Activated naive CD8-positive, alpha-beta T cell treated with anti-CD3 and anti-CD28 coated beads, Interleukin-2, amount 50 U/mL, for 16 hours (primary cell): ENCODE data around the gene FAM20A.
"Not testable (repeated sequence)": the region's sequence is repeated elsewhere in the genome, so short reads cannot be mapped to it uniquely, and the experiment has no call there.

ENCODE experiments used
- DNase-seq: peaks from one replicate; pipeline ENCODE4 v3.0.0-alpha.2; 2020; ENCODE audit warnings: low read depth, low spot score

The FAM20A gene

DNA sequence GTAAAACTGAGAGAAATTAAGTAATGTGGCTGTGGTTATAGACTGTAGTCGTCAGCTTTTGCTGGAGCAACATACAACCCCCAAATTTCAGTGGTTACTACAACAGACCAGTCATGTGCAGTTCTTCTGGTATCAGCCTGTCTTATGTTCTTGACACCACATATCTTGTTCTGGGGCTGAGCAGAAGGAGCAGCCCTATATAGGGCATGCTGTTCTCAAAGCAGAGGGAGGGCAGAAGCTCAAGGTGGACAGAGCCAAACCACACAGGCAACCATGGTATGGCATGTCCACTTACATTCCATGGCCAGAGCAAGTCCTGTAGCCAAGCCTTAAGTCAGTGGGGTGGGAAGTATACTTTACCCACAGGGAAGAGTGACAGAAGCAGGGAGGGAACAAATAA, 81.3 kb downstream of the FAM20A start:
- no peak for DNase-seq

DNA sequence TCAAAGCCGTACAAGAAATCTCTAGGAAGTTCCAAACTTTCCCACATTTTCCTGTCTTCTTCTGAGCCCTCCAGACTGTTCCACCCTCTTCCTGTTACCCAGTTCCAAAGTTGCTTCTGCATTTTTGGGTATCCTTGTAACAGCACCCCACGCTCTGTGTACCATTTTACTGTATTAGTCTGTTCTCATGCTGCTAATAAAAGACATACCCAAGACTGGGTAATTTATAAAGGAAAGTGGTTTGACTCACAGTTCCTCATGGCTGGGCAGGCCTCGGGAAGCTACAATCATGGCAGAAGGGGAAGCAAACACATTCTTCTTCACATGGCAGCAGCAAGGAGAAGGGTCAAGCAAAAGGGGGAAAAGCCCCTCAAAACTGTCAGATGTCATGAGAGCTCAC, 82.1 kb downstream of the FAM20A start:
- not testable (repeated sequence) for DNase-seq

DNA sequence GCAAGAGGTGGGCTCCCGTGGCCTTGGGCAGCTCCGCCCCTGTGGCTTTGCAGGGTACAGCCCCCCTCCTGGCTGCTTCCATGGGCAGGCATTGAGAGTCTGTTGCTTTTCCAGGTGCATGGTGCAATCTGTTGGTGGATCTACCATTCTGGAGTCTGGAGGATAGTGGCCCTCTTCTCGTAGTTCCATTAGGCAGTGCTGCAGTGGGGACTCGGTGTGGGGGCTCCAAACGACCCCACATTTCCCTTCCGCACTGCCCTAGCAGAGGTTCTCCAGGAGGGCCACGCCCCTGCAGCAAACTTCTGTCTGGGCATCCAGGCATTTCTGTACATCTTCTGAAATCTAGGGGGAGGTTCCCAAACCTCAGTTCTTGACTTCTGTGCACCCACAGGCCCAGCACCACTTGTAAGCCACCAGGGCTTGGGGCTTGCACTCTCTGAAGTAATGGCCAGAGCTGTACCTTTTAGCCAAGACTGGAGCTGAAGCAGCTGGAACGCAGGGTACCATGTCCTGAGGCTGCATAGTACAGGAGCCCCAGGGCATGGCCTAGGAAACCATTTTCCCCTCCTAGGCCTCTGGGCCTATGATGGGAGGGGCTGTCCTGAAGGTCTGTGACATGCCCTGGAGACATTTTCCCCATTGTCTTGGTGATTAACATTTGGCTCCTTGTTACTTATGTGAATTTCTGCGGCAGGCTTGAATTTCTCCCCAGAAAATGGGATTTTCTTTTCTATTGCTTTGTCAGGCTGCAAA, 82.9 kb downstream of the FAM20A start:
- DNase-seq, result no peak

DNA sequence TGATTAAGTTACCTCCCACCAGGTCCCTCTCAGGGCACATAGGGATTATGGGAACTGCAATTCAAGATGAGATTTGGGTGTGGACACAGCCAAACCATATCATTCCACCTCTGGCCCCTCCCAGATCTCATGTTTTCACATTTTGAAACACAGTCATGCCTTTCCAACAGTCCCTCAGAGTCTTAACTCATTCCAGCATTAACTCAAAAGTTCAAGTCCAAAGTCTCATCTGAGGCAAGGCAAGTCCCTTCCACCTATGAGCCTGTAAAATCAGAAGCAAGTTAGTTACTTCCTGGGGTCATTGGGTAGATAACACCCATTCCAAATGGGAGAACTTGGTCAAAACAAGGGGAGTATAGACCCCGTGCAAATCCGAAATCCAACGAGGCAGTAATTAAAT, 83.6 kb downstream of the FAM20A start:
- not testable (repeated sequence) for DNase-seq

DNA sequence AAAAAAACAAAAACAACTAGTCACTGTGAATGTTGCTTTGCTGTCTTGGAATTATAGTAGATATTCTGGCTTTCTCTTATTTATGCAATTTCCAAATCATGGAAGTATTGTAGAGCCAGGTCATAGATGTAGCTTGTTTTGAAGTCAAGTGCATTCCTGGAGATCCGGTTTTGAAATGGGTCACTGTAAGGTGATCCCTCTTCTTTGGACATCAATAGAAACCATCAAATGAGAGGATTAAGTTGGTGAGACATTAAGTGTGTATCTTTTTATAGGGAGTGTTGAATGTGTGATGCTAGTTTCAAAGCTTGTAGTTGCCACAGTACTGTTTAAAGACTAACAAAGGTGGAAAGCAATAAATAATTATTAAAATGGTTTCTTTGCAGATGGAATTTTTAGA, 84.4 kb downstream of the FAM20A start:
- DNase-seq, result no peak

DNA sequence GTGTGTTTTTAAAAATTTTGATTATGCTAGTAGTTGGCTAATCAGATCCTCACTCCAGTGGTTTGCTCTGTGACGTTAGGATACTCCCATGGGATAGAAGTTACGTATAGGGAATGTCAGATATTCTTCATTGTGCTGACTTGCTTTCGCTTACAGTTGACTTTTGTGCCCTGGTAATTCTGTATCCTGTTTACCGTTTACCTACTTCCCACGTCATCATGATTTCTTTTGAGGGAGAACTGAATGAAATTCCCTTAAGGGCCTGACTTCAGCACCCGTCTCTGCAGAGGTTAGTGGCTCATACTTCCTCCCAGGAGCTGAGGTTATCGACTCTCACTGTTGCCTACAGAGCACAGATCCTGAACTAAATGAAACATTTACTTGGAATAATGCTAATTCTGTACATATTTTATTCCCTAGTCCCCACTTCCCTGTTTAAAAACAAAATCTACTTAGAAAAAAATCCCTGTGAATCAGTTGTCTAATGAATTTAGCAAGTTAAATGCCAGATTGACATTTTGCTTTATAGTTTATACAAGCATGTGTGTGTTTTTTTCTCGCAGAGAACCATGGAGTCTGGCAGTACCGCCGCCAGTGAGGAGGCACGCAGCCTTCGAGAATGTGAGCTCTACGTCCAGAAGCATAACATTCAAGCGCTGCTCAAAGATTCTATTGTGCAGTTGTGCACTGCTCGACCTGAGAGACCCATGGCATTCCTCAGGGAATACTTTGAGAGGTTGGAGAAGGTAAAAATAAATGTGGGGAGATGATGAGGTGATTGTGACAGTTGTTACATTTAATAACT, 86.1 kb downstream of the FAM20A start:
- DNase-seq, result no peak

DNA sequence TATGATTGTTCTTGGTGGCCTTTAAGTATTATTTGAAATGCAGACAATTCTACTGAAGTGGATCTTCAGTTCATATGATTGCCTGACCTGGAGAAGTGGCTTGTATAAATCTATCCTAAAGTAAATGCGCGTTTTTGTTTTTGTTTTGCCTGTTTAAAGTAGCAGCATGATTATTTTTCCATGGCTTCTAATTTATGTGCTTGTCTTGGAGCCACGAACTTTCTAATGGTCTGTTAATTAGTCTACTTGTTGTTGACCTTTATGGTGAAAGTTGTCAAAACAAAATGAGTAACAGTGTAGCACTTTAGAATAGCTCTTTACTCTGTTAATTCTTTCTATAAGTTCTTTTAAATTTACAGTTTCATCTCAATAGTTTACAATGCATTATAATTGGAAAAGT, 87.2 kb downstream of the FAM20A start:
- DNase-seq, result no peak

DNA sequence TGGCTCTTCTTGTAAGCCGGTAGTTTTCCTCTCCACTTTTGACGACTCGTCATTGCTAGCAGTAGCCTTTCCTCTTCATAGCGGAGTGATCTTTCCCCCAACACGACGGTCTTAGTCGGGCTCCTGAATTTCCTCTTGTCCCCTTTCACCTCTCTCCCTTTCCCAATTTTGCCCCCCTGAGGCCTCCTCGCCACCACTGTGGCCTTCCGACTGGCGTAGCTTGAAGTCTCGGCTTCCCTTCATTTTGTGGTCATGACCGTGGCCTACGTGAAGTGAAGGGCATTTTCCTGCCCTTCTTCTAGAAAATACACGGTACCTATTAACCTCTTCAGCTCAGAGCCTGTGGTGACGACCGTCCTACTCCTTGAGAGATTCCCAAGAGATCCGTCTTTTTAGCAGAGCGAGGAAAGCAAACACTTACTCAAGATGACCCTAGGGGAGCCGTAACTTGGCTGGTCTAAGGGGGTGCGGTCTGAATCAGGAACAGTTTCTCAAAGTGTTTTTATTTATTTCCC, 88.2 kb downstream of the FAM20A start:
- no peak for DNase-seq

DNA sequence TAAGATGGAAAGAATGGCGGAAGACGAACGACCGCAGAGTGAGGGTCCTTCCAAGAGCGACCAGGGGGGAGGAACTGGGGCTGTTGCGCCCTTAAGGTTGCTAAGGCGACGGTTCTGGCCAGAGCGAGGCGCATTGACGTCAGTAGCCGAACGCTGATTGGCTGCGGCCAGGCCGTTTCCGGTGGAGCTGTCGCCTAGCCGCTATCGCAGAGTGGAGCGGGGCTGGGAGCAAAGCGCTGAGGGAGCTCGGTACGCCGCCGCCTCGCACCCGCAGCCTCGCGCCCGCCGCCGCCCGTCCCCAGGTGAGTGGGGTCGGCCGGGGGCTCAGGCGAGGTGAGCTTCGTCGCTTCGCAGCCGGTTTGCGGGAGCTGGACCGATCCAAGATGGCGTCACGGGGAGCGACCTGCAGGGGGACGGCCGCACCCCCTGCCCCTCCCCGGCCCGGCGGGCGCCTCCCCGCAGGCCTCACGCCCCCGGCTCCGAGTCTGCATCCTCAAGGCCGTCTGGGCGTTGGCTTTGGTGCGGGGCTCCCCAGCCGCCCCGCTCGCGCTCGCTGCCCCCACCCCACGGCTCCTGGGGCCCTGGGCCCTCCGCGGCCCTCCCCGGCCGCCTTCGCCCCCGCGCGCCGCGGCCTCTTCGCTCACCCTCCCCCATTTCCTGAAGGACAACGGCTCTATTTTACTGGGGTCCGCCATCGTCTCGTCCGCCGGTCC, 88.8 kb downstream of the FAM20A start, which contains the start of gene PRKAR1A:
Gene PRKAR1A (plus strand): TSS at position 184 of the 713 bp plus-strand sequence. CDS start 2,970 bp downstream, outside the sequence.
- DNase-seq, result peak; percentile 76

DNA sequence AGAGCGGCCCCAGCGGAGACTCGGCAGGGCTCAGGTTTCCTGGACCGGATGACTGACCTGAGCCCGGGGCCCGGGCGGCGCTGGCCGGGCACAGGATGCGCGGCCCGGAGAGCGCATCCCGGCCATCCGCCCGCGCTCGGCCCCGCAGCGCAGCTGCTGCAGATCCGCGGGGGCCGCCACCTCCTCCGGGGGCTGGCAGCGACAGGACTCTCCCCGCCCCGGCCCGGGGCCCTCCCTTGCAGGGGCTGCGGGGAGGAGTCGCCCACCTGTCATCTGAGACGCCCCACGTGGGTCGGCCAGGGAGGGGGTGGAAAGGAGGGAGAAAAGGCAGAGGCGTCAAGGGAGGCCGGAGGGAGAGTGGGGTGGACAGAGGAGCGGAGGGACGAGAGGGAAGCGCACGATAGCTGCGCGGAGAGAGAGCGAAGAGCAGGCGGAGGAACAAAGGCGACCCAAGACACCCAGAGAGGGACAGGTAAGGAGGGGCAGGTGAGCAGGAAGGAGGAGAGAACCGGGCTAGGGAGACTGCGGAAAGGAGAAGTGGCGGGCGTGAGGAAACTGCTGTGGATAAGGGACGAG, 89.4 kb downstream of the FAM20A start:
- DNase-seq, result peak; percentile 48

DNA sequence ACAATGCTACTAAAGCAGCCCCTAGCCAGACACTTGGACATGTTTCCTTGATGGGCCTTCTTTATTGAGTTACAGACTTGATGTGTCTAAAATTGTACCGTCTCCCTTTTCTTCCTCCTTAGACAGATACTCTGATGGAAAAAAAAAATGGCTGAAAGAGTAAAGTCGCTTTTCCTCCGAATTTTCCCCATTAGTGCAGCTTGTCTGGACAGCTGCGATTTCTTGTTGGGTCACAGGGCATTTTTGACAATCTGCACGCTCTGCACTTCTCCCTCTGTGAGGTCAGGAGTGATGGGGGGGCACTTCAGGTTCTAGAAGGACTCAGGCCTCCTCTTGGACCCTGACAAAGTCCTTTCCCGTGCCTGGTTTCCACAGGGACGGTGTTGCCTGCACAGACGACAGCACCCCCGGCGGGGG, 89.9 kb downstream of the FAM20A start:
- no peak for DNase-seq

DNA sequence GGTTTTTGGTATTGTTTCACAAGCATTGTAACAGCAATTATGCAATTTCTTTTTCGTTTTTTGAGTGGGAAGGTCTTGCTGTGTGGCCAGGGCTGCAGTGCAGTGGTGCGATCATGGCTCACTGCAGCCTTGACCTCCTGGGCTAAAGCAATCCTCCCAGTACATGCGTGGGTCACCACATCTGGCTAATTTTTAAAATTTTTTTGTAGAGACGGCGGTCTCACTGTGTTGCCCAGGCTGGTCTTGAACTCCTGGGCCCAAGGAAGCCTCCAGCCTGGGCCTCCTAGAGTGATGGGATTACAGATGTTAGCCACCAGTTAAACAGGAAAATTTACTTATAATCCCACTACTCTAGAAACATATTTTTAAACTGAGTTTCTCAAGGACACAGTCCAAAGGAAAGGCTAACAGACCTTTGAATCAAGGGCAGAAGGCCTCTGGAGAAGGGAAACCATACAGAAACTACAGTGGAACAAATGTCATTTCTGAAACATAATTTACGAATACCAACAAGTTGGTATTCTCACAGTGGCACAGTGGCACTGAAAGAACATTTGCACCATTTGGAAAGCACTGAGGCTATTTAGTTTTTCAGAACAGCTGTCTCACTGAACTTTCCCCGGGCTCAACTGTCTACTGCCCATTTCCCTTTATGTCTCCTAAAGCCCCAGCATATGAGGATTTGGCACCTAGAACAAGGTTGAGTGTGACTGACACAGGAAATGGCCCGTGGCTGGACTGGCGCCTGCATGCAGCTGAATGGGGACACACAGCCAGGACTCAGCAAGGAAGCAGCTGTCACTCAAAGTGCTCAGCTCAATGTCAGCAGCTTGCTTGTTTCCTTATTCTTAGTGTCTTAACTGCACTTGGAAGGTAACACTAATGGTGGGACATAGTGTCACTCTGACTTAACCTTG, 91.8 kb downstream of the FAM20A start:
- no peak for DNase-seq

DNA sequence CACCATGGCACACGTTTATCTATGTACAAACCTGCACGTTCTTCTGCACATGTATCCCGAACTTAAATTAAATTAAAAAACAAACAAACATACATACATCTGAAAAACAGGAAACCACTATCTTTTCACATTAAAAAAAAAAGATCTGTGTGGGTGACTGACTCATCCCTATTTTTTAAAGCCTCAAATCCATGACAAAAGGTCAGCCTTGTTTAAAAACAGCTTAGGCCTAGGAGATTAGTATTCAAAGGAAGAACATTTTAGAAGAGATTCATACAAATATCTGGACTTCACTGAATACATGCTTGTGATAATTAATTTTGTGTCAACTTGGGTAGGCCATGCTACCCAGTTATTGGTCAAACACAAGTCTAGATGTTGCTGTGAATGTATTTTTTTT, 93.6 kb downstream of the FAM20A start:
- no peak for DNase-seq

DNA sequence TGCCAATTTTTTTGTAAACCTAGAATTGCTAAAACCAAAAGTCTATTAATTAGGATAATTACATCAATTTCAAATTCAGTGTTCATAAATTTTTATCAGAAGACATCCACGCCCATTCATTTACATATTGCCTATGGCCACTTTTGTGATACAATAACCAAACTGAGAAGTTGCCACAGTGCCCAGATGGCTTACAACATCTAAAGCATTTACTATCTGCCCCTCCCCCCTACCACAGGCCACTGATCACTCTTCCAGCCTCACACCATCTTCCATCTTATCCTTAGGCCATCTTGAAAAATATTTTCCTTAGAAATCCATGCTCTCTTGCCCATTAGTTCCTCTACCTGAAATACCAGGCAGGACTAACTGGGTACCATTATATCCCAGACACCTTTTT, 95.2 kb downstream of the FAM20A start:
- DNase-seq, result no peak

DNA sequence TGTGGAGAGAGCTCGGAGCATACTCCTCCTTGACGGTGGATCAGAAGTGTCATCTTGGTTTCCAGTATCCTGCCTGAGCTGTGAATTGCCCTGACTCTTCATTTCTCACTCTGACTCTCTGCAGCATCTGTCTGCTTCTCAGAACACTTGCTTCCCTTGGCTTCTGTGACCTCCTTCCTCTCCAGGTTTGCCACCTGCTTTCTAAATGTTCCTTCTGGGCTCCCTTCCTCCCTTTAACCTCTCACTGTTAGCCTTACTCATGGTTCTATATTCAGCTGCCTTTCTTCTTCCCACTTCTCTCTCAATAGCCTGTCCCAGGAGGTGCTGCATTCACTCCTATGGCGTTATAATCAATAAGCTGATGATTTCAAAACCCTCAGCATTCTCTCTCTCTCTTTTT, 100.1 kb downstream of the FAM20A start:
- DNase-seq, result no peak

DNA sequence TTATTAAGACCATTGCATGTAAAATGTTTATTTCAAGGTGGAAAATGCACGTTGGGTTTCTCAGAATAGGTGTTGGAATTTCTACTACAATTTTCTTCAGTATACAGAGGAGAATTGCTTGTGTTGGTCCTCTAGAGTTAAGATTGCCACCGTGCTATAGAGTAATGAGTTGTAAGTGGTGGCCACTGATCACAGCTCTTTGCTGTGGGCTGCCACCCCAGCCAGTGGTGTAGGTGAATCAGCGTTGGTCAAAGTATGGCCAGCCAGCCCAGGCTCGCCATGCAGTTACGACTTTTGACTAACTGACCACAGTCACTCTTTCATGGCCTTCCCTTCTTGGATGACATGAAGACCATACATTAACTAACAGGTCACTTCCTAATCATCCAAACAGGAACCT, 101.6 kb downstream of the FAM20A start:
- DNase-seq, result no peak

DNA sequence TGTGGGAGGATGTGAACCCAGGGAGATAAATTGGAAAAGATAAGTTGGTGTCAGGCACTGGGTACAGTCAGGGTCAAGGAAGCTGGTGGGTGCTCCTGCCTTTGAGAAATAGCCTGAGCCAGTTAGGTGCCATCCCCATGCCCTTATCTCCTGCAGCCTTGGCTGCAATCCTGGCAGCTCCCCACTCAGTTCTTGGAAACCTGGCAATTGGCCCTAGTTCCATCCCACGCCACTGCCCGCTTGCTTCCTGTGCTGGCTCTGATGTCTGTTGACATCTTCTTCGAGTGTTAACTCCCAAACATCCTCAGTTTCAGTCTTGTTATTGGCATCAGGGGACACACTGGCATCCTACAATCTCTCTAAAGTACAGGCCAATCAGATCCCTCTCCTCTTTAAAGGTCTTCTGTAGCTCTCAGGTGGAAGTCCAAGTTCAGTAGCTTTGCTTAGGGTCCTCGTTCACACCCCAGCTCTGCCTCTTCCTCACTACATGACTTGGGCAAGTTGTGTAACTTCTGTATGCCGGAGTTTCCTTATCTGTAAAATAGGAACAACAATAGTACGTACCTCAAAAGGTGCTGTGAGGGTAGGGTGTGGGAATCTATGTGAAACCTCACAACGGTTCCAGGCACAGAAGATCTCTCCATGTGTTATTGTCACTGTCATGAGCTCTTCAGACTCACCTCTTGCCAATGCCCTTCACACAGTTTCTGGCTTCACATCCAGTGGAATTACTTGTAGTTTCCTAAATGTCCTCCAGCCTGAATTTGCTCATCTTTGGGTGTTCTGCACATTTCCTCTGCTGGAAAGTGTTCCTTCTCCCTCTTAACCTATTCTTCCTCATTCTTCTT, 102.5 kb downstream of the FAM20A start:
- DNase-seq, result no peak

DNA sequence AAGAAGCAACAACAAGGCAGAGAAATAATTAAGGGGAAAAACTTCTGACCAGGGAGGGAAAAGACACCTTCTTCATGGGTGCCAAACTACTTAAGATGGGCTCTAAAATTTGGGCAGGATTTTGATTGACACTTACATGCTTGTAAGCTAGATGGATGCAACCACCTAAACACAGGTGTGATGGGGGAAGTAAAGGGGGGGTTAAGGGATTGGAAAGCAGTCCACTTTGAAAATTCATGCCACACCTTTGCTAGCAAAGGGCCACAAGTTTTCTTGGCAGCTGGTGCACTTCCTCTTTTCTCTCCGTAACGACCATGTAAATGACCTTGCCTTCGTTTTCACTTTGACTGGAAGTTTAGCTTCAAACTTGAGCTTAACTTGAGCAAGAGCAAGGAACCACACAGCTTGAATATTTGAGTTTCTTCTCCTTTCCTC, 103.3 kb downstream of the FAM20A start:
- no peak for DNase-seq

DNA sequence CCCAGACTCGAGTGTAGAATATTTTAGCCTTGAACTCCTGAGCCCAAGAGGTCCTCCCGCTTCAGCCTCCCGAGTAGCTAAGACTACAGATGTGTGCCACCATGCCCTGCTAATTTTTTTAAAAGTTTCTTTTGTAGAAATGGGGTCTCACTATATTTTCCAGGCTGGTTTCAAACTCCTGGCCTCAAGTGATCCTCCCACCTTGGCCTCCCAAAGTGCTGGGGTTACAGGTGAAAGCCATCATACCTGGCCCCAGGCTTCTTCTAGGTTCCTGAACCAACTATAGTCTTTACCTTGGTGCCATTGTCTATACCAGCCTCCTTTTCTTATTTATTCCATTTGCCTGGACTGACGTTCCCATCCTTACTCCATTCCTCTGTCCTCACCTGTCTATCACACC, 106.1 kb downstream of the FAM20A start:
- DNase-seq, result no peak
